GM12878 (cell line): ENCODE measurements around the gene RBM41. TPM values are rescaled to one million over a fixed set of nuclear protein-coding genes. Genes with fewer than 3 reads are reported as not detected.

Experiments used
- ATAC-seq: fragments of 200-7000 bp; cut with Tn5 transposase; 3 replicates; pipeline ENCODE4 v1.9.1; 2020; ENCODE audit warnings: mild to moderate bottlenecking, moderate library complexity
- BruUV-seq: library from RNA; stranded (reverse); fragments of 400-500 nt; replicated peaks from 2 replicates; lab custom pipeline; 2021; lab: Mats Ljungman, UMichigan
- CTCF ChIA-PET: fragments of 300-600 bp; sonication (Branson Sonifier 250); formaldehyde crosslinking; extraction: SDS; loops from one replicate; lab custom pipeline; 2021; ENCODE audit warnings: inconsistent platforms; lab: Yijun Ruan, JAX
- POLR2A ChIA-PET: fragments of 350-600 bp; formaldehyde crosslinking; extraction: SDS; loops from one replicate; lab custom pipeline; 2021; ENCODE audit warnings: inconsistent platforms; lab: Charles Lee
- RAD21 ChIA-PET: fragments of 300-600 bp; sonication (Branson Sonifier 250); formaldehyde crosslinking; loops from one replicate; lab custom pipeline; 2023; ENCODE audit warnings: antibody characterized with exemption; ENCODE audit not compliant: unreplicated experiment; lab: Charles Lee
- SMC1A ChIA-PET: fragments of 300-600 bp; sonication (Branson Sonifier 250); formaldehyde crosslinking; loops from one replicate; lab custom pipeline; 2023; ENCODE audit not compliant: unreplicated experiment, uncharacterized antibody; lab: Charles Lee
- DNase-seq: peaks from one replicate; pipeline ENCODE4 v3.0.0-alpha.2; 2011; ENCODE audit warnings: low read depth, low spot score
- FAIRE-seq: peaks from 3 replicates; lab custom pipeline; 2011; peaks lifted over from hg19 to GRCh38; lab: Jason Lieb, UNC
- H2AFZ ChIP-seq: 2 replicates; pipeline ENCODE4 v1.6.0; 2011; ENCODE audit warnings: low read depth, low read length, control low read depth; ENCODE audit not compliant: control insufficient read depth
- H3K27ac ChIP-seq: 2 replicates; pipeline ENCODE4 v1.5.1; 2011; ENCODE audit warnings: control low read depth; ENCODE audit not compliant: control insufficient read depth, insufficient read depth
- H3K27me3 ChIP-seq, 2 experiments: replicated peaks in 1 of 2; 2 replicates each; pipeline versions ENCODE4 v1.6.0 to v1.6.1; 2011; ENCODE audit warnings: low read length in 1 of 2; ENCODE audit not compliant: control insufficient read depth in 2 of 2, insufficient read depth in 2 of 2
- H3K36me3 ChIP-seq, 2 experiments: 2 replicates each; pipeline ENCODE4 v1.5.1; 2011; ENCODE audit warnings: low read length in 1 of 2; ENCODE audit not compliant: control insufficient read depth in 2 of 2, insufficient read depth in 2 of 2
- H3K4me1 ChIP-seq: 2 replicates; pipeline ENCODE4 v1.6.1; 2011; ENCODE audit warnings: mild to moderate bottlenecking, low read length, moderate library complexity, mixed read lengths; ENCODE audit not compliant: control insufficient read depth, insufficient read depth
- H3K4me2 ChIP-seq: 2 replicates; pipeline ENCODE4 v1.6.0; 2011; ENCODE audit warnings: control low read depth; ENCODE audit not compliant: control insufficient read depth, insufficient read depth
- H3K4me3 ChIP-seq: fragments of 200-600 bp; sonication (generic); 2 replicates; pipeline ENCODE4 v1.5.1; 2016
- H3K79me2 ChIP-seq: 2 replicates; pipeline ENCODE4 v1.6.0; 2011; ENCODE audit warnings: low read length; ENCODE audit not compliant: control insufficient read depth, insufficient read depth
- H3K9ac ChIP-seq: 2 replicates; pipeline ENCODE4 v1.8.0; 2011; ENCODE audit warnings: low read length, control low read depth, mixed read lengths; ENCODE audit not compliant: control insufficient read depth, insufficient read depth
- H3K9me3 ChIP-seq: replicated peaks from 3 replicates; pipeline ENCODE4 v1.5.1; 2011; ENCODE audit warnings: mild to moderate bottlenecking, low read length; ENCODE audit not compliant: control insufficient read depth, insufficient read depth
- H4K20me1 ChIP-seq: 2 replicates; pipeline ENCODE4 v1.6.0; 2011; ENCODE audit not compliant: control insufficient read depth, insufficient read depth
- BMI1 ChIP-seq: fragments of 450-650 bp; IDR thresholded peaks from 2 replicates; pipeline ENCODE4 v1.6.1; 2016; ENCODE audit warnings: mild to moderate bottlenecking, moderate library complexity, borderline replicate concordance
- CHD1 ChIP-seq: IDR thresholded peaks from 2 replicates; pipeline ENCODE4 v1.6.1; 2012; ENCODE audit warnings: low read depth, low read length, improper control_type of control experiment
- HDAC6 ChIP-seq: fragments of 200-600 bp; sonication (generic); IDR thresholded peaks from one replicate; pipeline ENCODE4 v1.8.0; 2017; ENCODE audit warnings: antibody characterized with exemption; ENCODE audit not compliant: unreplicated experiment
- TARDBP ChIP-seq: IDR thresholded peaks from 2 replicates; pipeline ENCODE4 v1.6.1; 2016; ENCODE audit warnings: borderline replicate concordance
- ZNF622 ChIP-seq: fragments of 450-650 bp; IDR thresholded peaks from 2 replicates; pipeline ENCODE4 v1.6.1; 2017; ENCODE audit warnings: mild to moderate bottlenecking, inconsistent platforms
- WGBS: methylation state at CpG from one replicate; pipeline ENCODE4 v1.1.6; 2016; ENCODE audit warnings: low lambda C conversion rate; ENCODE audit not compliant: insufficient replicate concordance, insufficient coverage; ENCODE audit errors: missing lambda C conversion rate; 5-methylcytosine and 5-hydroxymethylcytosine counted together
- in situ Hi-C: fragments of 300-500 bp; cut with MboI; formaldehyde crosslinking; loops from 9 replicates; pipeline ENCODE4 v1.14.3; 2018; ENCODE audit warnings: mixed read lengths
- intact Hi-C: fragments of 100-400 bp; cut with micrococcal nuclease; formaldehyde crosslinking; loops from one replicate; pipeline ENCODE4 v1.14.2; 2022; ENCODE audit not compliant: unreplicated experiment
- polyA plus RNA-seq, 11 experiments: library from polyadenylated mRNA; depleted of rRNA in 4 of 11; unstranded in 6 of 11; stranded (reverse) in 5 of 11; fragments of >200 nt; fragmentation: Nextera tagmentation in 4 of 11; fragmentation: Illumina TruSeq in 1 of 11; extraction: Ambion mirVana in 4 of 11; extraction: Trizol in 1 of 11; gene quantifications; 1 replicate in 1 of 11; 2 replicates in 10 of 11; pipeline versions ENCODE4 v1.2.1 to v1.2.3, GENCODE V29; 2011 to 2016; ENCODE audit warnings: inconsistent platforms in 2 of 11, missing spikeins in 2 of 11, low read depth in 1 of 11
- total RNA-seq, 4 experiments: library from RNA; depleted of rRNA in 3 of 4; stranded (reverse); fragments of >200 nt in 3 of 4; fragmentation: Illumina TruSeq in 1 of 4; extraction: Trizol in 1 of 4; gene quantifications; 2 replicates each; pipeline versions ENCODE4 v1.2.1 to v1.2.3, GENCODE V29; 2013 to 2021

The RBM41 gene
- total and polyA plus RNA-seq, 10 of the 15 experiments (the other 5 are each of a cell fraction or from before 2014, with no cell fraction given) = 7.7 to 19.1 (median 13.7) TPM

- TF ChIP-seq HDAC6 (no peak), CHD1 (no peak)
- Histone ChIP-seq H3K4me3 (no peak overlapping the region), H3K36me3 (no peaks in the 10 kb centered on the region; a peak in 1 of 4 replicates), H3K27me3 (no peaks in the 10 kb centered on the region), H3K4me1 (no peaks in the 10 kb centered on the region), H3K79me2 (no peaks in the 10 kb centered on the region; the same call in 1 of the 2 replicates), H3K27ac (no peak overlapping the region), H3K9ac (no peak overlapping the region), H4K20me1 (no peaks in the 10 kb centered on the region), H3K9me3 (no peaks in the 10 kb centered on the region; the same call in 2 of the 3 replicates), H2AFZ (no peak overlapping the region), H3K4me2 (no peak overlapping the region)
- no peak for DNase-seq
- in situ Hi-C loops (no loop called here), intact Hi-C loops (no loop called here)
- SMC1A ChIA-PET = no interaction called here
- ATAC-seq = no peak
- CTCF ChIA-PET = no interaction called here
- POLR2A ChIA-PET = interaction anchor here (1.0 kb wide), 1 partner anchor 10 kb away, joined by 3 read pairs; no protein-coding TSS in a partner anchor
- RAD21 ChIA-PET = no interaction called here
- no TSS peak for BruUV-seq
- WGBS = 83% methylated on average over 1 of the region's 1 CpG
- no peak for FAIRE-seq
These were observed 11.2 kb downstream of the RBM41 start for GRCh38 chrX:107107459-107107858.

- POLR2A ChIA-PET = no interaction called here
- TF ChIP-seq BMI1 = no peak
- TF ChIP-seq TARDBP = no peak
- TF ChIP-seq ZNF622 = no peak
- Histone ChIP-seq H2AFZ (no peak overlapping the region), H3K9ac (no peak overlapping the region), H3K79me2 (no peaks in the 10 kb centered on the region), H3K27me3 (no peaks in the 10 kb centered on the region), H3K36me3 (no peaks in the 10 kb centered on the region), H3K4me2 (no peak overlapping the region), H3K9me3 (no peaks in the 10 kb centered on the region), H3K4me1 (no peaks in the 10 kb centered on the region), H4K20me1 (no peaks in the 10 kb centered on the region), H3K4me3 (no peak overlapping the region), H3K27ac (no peak overlapping the region)
- DNase-seq (no peak), ATAC-seq (no peak), FAIRE-seq (no peak)
- BruUV-seq = no TSS peak
- SMC1A ChIA-PET = no interaction called here
- CTCF ChIA-PET = no interaction called here
- RAD21 ChIA-PET = no interaction called here
- in situ Hi-C loops = no loop called here
- intact Hi-C loops = no loop called here
- 52% methylated on average over 1 of the region's 1 CpG for WGBS
These were observed 15.6 kb downstream of the RBM41 start for GRCh38 chrX:107102980-107103379.
